NCI-H446 (cell line): Measurements from ENCODE around the gene EIF4E.
"Not testable (repeated sequence)": the region's sequence is repeated elsewhere in the genome, so short reads cannot be mapped to it uniquely, and the experiment has no call there.

Source experiments
- DNase-seq, 2 experiments: peaks; one replicate each; lab custom pipeline; 2025; lab: John Stamatoyannopoulos, UW

The EIF4E gene

DNA sequence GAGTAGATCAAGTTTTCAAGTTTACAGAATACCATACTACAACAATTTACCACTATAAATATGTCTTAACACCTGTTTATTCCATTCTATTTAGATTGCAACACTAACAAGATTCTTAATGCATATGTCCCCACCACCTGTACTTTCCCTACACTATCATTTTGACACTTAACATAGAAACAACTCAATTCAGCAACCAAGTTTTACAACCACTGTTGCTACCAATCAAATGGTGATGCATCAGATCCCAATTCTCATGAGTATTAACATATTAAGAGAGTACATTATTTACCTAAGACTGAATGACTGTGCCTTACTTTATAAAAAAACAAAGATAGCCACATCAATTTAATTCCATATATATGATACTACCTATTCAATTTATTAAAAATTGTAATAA, 49.4 kb downstream of the EIF4E start:
- DNase-seq: no peak

DNA sequence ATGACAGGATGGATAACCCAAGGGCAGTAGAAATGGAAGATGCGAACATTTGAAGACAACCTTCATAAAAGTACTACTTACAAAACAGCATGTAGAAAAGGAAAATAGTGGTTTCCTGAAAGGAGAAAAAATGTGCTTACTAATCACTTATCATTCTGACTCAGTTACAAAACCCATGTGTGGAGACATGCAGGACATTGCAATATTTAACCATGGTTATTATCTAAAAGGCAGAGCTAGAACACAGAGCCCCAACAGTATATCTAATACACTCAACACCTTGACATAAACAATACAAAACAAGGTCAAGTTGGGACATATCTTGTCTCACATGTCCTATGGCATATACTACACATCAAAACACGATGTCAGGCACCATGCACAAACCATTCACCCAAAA, 55.9 kb downstream of the EIF4E start:
- DNase-seq: no peak

DNA sequence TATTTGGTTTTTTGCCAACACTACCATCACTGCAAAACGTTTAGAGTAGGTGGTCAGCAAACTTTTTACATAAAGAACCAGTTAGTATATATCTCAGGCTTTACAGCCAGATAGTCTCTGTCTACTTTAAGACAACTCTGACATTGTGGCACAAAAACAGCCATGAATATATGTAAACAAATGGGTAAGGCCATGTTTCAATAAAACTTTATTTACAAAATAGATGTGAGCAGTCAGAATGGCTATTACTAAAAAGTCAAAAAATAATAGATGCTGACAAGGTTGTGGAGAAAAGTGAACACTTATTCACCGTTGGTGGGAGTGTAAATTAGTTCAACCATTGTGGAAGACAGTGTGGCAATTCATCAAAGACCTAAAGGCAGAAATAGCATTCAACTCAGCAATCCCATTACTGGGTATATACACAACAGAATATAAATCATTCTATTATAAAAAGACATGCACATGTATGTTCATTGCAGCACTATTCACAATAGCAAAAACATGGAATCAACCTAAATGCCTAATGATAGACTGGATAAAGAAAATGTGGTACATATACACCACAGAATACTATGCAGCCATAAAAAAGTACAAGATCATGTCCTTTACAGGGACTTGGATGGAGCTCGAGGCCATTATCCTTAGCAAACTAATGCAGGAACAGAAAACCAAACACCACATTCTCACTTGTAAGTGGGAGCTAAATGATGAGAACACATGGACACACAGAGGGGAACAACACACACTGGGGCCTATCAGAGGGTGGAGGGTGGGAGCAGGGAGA, 56.6 kb downstream of the EIF4E start:
- not testable (repeated sequence) for DNase-seq

DNA sequence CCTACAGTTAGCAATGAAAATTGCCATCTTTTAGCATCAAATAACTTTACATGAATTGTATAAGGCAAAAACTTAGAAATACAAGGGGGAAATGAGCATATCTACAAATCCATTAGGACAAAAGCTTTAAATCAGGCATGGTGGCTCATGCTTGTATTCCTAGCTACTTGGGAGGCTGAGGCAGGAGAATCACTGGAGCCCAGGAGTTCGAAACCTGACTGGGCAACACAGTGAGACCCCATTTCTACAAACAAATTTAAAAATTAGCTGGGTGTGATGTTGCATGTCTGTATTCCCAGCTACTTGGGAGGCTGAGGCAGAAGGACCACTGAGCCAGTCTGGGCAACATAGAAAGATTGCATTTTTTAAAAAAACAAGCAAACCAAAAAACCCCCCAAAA, 61.3 kb downstream of the EIF4E start:
- DNase-seq: no peak

DNA sequence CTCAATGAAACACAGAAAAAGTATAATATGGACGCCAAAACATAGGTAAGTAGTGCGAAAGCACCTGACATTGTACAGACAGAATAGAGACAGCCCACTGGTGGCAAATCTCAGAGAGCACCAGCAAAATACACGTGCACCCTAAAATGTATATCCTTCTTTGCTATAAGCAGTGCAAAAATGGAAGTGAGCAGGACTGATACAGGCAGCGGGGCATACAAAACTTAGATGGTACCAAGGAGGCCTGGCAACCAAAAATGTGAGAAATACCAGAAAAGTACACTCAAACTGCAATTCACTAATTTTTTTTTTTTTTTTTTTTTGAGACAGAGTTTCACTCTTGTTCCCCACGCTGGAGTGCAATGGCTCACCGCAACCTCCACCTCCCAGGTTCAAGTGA, 63.9 kb downstream of the EIF4E start:
- no peak for DNase-seq

DNA sequence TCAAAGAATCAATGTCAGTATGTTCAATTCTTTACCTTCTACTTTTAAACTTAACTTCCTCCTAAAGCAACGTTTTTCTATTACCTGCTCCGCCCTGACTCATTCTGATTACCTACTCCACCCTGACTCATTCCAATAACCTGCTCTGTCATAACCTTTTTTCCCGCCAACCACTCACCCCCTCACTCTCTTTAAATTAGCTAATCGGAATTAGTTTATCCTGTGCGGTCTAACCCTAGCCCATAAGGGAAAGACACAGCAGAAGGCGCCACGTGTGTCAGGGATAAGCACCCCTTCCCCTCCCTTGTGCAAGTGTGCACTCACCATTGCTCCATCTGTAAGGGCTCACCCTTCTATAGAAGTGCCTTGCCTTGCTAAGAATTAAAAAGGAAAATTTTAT, 64.4 kb downstream of the EIF4E start:
- no peak for DNase-seq

DNA sequence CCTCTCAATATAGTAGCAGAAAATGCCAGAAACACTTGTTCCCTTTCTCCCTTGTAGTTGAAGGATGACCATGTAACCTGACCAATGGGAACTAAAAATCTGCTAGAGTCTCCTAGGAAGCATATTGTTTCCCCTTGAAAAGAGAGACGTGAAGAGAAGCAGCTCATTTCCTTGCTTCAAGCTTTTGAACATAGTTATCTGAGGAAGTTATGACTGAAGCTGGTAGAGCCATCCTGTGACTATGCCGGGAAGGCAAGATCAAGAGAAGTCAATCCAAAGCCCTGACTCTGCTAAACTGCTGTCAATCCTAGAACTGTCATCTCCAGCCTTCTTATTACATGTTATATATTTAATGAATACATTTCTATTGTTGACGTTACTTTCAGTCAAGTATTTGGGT, 66.6 kb downstream of the EIF4E start:
- DNase-seq: no peak

DNA sequence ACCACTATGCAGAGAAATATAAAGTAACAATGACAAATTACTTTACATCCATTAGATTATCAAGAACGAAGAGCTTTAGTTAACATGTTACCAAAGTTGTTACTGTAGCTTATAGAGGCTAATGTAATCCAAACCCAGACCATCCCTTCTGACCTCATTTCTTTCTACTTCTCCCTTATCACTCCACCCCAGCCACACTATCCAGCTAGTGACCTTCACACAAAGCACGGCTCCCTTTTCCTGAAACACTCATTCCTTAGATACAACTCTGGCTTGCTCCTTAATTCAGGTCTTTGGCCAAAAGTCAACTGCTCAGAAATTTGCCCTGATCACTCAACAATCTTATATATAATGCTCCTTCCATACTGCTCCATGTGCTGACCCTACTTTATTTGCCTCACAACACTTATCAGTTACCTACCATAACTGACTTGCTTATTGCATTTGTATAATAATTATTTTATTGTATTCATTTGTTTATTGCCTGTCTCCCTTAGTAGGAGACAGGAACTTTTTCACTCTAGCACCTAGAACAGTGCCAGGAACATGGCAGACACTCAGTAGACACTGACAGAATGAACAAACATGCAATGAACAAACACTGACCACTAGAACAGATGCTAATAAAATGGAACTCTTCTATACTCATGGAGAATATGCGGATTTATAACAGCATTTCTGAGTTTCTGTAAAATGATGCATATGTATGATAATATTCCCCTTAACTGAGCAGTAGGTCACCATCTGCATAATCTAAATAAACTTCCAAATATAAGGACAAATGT, 67.6 kb downstream of the EIF4E start:
- DNase-seq: no peak

DNA sequence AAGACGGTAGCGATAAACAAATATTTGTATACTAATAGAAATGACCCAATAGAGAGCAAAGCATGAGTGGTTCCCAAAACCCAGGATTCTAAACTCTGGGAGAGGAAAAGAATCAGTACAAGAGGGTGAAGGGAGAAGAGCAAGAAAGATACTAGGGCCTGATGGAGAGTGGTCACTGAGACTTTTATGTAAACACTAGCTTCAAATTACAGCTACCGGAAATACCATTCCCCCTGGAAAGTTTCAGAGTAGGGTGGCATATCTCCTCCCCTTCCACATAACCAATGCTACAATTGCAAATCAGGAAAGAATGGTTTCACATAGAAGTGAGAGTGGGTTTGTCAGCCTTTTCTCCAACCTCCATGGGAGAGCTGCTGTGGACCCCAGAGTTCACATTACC, 77.1 kb downstream of the EIF4E start:
- DNase-seq: no peak

DNA sequence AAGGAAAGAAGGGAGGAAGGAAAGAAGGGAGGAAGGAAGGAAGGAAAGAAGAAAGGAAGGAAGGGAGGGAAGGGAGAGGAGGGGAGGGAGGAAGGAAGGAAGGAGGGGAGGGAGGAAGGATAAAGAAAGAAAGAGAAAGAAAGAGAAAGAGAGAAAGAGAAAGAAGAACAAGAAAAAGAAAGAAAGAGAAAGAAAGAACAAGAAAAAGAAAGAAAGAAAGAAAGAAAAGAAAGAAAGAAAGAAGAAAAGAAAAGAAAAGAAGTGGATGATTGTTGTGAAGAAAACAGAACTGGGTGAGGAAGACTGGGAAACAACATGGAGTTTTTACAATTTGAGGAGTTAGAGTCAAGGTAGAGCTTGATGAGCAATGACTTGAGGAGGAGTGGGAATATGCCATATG, 78.0 kb downstream of the EIF4E start:
- DNase-seq: no peak

DNA sequence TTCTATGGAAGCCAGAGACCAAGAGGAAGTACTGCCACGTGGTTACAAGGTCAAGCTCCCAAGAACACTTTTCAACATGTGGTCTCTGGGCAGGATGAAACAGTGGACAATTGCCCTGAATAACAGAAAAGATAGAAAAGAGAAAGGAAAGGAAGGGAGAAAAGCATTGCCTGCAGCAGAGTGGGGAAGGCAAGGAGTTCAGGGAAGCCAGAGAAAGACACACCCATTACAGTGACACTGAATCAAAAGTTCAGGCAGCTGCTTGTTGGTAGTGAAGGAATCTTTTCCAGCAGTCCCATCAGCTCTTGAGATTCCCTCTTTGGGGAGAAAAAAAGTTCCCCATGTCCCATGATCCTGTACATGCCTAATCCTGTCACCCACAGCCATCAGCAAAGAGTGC, 80.5 kb downstream of the EIF4E start:
- no peak for DNase-seq

DNA sequence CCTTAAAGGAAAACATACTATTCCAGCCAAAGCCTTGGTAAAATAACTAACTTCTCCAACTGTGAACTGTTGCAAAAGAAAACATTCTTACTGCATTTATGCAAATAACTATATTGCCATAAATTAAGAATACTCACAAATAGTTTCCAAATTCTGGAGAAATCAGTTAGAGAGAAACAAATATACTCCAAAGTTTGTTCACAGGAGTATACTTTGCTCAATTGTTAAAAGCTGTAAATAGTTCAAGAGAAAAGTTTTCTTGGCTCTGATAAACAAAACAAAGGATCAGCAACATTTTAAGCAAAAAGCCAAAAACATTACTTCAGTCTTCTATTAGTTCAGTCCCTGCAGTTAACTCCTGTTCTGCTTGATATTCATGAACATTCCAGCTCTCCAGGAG, 83.0 kb downstream of the EIF4E start:
- DNase-seq: no peak

DNA sequence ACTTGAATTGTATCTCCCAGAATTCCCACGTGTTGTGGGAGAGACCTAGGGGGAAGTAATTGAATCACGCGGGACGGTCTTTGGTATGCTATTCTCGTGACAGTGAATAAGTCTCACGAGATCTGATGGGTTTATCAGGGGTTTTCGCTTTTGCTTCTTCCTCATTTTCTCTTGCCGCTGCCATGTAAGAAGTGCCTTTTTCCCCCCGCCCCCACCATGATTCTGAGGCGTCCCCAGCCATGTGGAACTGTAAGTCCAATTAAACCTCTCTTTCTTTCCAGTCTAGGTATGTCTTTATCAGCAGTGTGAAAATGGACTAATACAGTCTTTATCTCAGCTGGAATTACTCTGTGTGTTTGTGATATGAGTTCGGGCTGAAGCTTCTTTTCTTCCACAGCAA, 86.0 kb downstream of the EIF4E start:
- DNase-seq: not testable (repeated sequence)

DNA sequence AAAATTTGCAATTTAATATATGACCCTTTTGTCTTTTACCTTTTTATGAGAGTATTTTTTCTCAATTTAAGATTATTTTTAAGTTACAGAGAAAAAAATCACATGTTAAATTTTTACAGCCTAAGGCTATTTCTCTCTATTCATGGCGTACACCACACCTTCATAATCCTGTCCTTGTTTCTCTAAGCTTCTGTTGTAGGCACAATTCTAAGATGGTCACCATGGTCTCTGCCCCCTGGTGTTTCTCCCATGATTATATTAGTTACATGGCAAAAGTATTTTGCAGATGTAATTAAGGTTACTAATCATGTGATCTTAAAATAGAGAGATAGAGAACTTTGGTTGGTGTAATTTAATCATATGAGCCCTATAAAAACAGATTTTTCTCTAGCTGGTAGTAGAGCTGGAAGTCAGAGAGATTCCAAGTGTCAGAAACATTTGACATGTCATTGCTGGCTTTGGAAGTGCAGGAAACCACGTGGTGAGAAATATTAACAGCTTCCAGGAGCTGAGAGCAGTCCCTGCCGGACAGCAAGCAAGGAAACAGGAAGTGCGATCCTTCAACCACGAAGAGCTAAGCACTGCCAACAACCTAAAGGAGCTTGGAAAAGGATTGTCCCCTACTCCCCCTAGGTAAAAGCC, 89.8 kb downstream of the EIF4E start:
- DNase-seq: peak in 1 of 2 experiments; percentile 30

DNA sequence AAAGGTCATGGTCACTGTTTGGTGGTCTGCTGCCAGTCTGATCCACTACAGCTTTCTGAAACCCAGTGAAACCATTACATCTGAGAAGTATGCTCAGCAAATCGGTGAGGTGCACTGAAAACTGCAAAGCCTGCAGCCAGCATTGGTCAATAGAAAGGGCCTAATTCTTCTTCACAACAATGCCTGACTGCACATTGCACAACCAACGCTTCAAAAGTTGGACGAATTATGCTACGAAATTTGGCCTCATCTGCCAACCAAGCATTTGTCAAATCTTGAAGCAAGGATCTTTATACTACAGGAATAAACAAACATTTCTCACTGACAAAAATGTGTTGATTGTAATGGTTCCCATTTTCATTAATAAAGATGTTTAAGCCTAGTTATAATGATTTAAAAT, 90.4 kb downstream of the EIF4E start:
- peak in 1 of 2 experiments; percentile 21 for DNase-seq

DNA sequence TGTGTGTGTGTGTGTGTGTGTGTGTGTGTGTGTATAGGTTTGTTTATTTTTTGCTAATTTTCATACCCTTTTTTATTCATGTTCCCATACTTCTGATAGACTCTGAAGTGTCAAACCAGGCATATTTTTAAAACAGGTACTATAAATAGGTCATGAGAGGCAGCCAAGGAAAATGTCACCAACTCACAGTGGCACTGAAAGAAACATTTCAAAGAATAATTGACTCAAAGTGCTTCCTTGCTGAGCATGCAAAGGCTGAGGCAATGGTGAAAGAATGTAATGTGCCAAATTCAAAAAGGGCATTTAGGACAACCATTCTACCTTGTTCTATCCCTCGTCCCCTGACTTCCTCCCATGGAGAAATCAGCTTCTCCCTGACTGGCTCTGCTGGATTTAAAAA, 95.5 kb downstream of the EIF4E start:
- DNase-seq: no peak

DNA sequence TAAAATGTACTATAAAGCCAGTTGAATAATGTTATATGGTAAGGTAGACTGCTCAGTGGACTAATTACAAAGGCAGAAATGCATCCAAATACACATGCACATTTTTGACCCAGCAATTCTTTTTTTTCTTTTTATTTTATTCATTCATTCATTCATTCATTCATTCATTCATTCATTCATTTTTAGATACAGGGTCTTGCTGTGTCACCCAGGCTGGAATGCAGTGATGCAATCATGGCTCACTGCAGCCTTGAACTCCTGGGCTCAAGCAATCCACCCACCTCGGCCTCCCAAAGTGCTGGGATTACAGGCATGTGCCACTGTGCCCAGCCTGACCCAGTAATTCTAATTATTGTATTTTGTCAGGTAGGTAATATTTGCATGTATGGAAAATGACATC, 97.9 kb downstream of the EIF4E start:
- DNase-seq: not testable (repeated sequence)
